ENCODE measurements around the gene PPFIA4. TPM values are rescaled to one million over a fixed set of nuclear protein-coding genes. Genes with fewer than 3 reads are reported as not detected.

PPFIA4 gene
- total and polyA plus RNA-seq, 9 of the 15 experiments (the other 6 are each of a cell fraction or from before 2014, with no cell fraction given): 0.07 to 12.0 (median 0.70) TPM

GRCh38 chr1:203058676-203058935 lies 32.3 kb downstream of the PPFIA4 start:
- Histone ChIP-seq H2AFZ (ENCODE audit: low read depth, low read length) (no peak overlapping the region), H3K9ac (ENCODE audit: insufficient read depth in 1 of 2, low read depth in 2 of 2, low read length in 2 of 2) (no peak overlapping the region), H3K4me1 (replicated peaks in 1 of 2; ENCODE audit: control insufficient read depth in 2 of 2, insufficient read depth in 2 of 2, low read length in 2 of 2) (peaks cover 0 to 5% of the 10 kb centered on the region in 2 experiments; a peak in 2 of 5 replicates), H3K27me3 (ENCODE audit: control insufficient read depth in 2 of 2, insufficient read depth in 2 of 2, low read length in 2 of 2) (peaks cover 48 to 90% of the 10 kb centered on the region in 2 experiments), H3K9me1 (ENCODE audit: control insufficient read depth, insufficient read depth, low read length) (no peaks in the 10 kb centered on the region), H3K4me3 (no peak overlapping the region), H3K27ac (ENCODE audit: extremely low read depth, low read depth, low read length) (no peak overlapping the region), H3K9me3 (replicated peaks; ENCODE audit: control insufficient read depth, insufficient read depth, low read depth, low read length) (no peaks in the 10 kb centered on the region), H3K36me3 (ENCODE audit: control insufficient read depth, insufficient read depth, low read length) (no peaks in the 10 kb centered on the region), H4K20me1 (replicated peaks; ENCODE audit: control insufficient read depth, insufficient read depth, low read length) (peaks cover 4% of the 10 kb centered on the region; the same call in 1 of the 2 replicates), H3K4me2 (ENCODE audit: insufficient read depth, low read length) (no peak overlapping the region), H3K79me2 (ENCODE audit: control insufficient read depth, insufficient read depth, low read length) (no peaks in the 10 kb centered on the region)
- BruUV-seq (replicated peaks): no TSS peak
- DNase-seq (ENCODE audit: extremely low read depth in 1 of 4, low spot score in 3 of 4) (no peak), ATAC-seq (no peak), FAIRE-seq (no peak)
- in situ Hi-C loops (cut with MboI) (no loop called here), intact Hi-C loops (cut with micrococcal nuclease) (no loop called here)
- POLR2A ChIA-PET: interaction anchor here (1.0 to 1.2 kb wide), 2 partner anchors 13 to 26 kb away, joined by 3 to 5 read pairs; no protein-coding TSS in a partner anchor
- 0% methylated on average over 1 of the region's 1 CpG for WGBS (ENCODE audit: insufficient coverage, low coverage, missing lambda C conversion rate)
- CTCF ChIA-PET (ENCODE audit: low intra/inter-chr PET ratio): no interaction called here
- TF ChIP-seq ZHX1 (conservative IDR thresholded peaks at IDR 0.05; ENCODE audit: low read length) (no peak), DDX20 (tag; IDR thresholded peaks at IDR 0.05; ENCODE audit: low read depth) (no peak), SMARCB1 (IDR thresholded peaks at IDR 0.05; ENCODE audit: insufficient read length, low read depth) (no peak), AFF4 (CRISPR knock-in tag; IDR thresholded peaks at IDR 0.05) (no peak), BRD4 (IDR thresholded peaks at IDR 0.05) (no peak), GTF2A2 (tag; IDR thresholded peaks at IDR 0.05) (no peak), ZBTB34 (CRISPR knock-in tag; IDR thresholded peaks at IDR 0.05) (no peak), ZNF311 (CRISPR knock-in tag; IDR thresholded peaks at IDR 0.05) (no peak), ZNF324 (CRISPR knock-in tag; IDR thresholded peaks at IDR 0.05) (no peak), ZNF766 (CRISPR knock-in tag; conservative IDR thresholded peaks at IDR 0.05) (no peak), NFYB (IDR thresholded peaks at IDR 0.05; ENCODE audit: extremely low read depth, insufficient read length) (no peak), FOXK2 (conservative IDR thresholded peaks at IDR 0.05 in 1 of 2, IDR thresholded peaks at IDR 0.05 in 1 of 2; ENCODE audit: low read depth in 2 of 2) (no peak), SRSF1 (IDR thresholded peaks at IDR 0.05; ENCODE audit: low read depth, low read length) (no peak), YBX1 (IDR thresholded peaks at IDR 0.05) (no peak), SMARCA5 (IDR thresholded peaks at IDR 0.05) (no peak), ZKSCAN8 (CRISPR knock-in tag; IDR thresholded peaks at IDR 0.05) (no peak)
